Measurements from ENCODE around the gene CAMKK1.
A peak's percentile ranks its signal among the peaks of the same experiment; 100 is the strongest.

Gene CAMKK1

GRCh38 chr17:3917391-3917931, 24.6 kb upstream of the CAMKK1 start:
- no peak for DNase-seq

- no peak for DNase-seq
These were observed 24.0 kb upstream of the CAMKK1 start for GRCh38 chr17:3916825-3917224.

- DNase-seq = peak; percentile 66
These were observed 23.3 kb upstream of the CAMKK1 start, which contains the start of gene P2RX1 for GRCh38 chr17:3915995-3916696. P2RX1 (minus strand) TSS chr17:3916465; CDS start chr17:3916225, 240 bp downstream.

- peak; percentile 39 for DNase-seq
These were observed 22.7 kb upstream of the CAMKK1 start for GRCh38 chr17:3915581-3915994.

- no peak for DNase-seq
These were observed 21.4 kb upstream of the CAMKK1 start for GRCh38 chr17:3914312-3914670.

- peak; percentile 93 for DNase-seq
These were observed 20.9 kb upstream of the CAMKK1 start for GRCh38 chr17:3913531-3914311.

- DNase-seq = no peak
These were observed 20.0 kb upstream of the CAMKK1 start for GRCh38 chr17:3912827-3913226.

- peak; percentile 72 for DNase-seq
These were observed 18.6 kb upstream of the CAMKK1 start for GRCh38 chr17:3911271-3912053.

GRCh38 chr17:3910420-3911270, 17.8 kb upstream of the CAMKK1 start:
- DNase-seq = no peak

GRCh38 chr17:3909257-3909656, 16.4 kb upstream of the CAMKK1 start:
- no peak for DNase-seq

- no peak for DNase-seq
These were observed 14.8 kb upstream of the CAMKK1 start for GRCh38 chr17:3907483-3908216.

GRCh38 chr17:3906881-3907280, 14.0 kb upstream of the CAMKK1 start:
- DNase-seq = no peak

GRCh38 chr17:3905017-3905520, 12.2 kb upstream of the CAMKK1 start:
- no peak for DNase-seq

GRCh38 chr17:3904501-3904900, 11.6 kb upstream of the CAMKK1 start:
- no peak for DNase-seq

GRCh38 chr17:3903881-3904290, 11.0 kb upstream of the CAMKK1 start:
- DNase-seq = no peak

- no peak for DNase-seq
These were observed 10.4 kb upstream of the CAMKK1 start for GRCh38 chr17:3903051-3903825.

- DNase-seq = no peak
These were observed 7.8 kb upstream of the CAMKK1 start for GRCh38 chr17:3900646-3901045.

- no peak for DNase-seq
These were observed 4.9 kb upstream of the CAMKK1 start for GRCh38 chr17:3897731-3898130.

GRCh38 chr17:3896968-3897235, 4.0 kb upstream of the CAMKK1 start:
- DNase-seq = no peak

- no peak for DNase-seq
These were observed 3.5 kb upstream of the CAMKK1 start for GRCh38 chr17:3896108-3896967.

All from stimulated activated CD8-positive, alpha-beta memory T cell treated with anti-CD3 and anti-CD28 coated beads, Interleukin-4, amount 100 ng/mL, for 48 hours (primary cell).